GM21786 (cell line): ENCODE measurements around the gene TIMM10B.
A peak's percentile ranks its signal among the peaks of the same experiment; 100 is the strongest.

ENCODE experiments used
- ATAC-seq: cut with Tn5 transposase; IDR thresholded peaks from one replicate; pipeline ENCODE4 v1.9.1; 2021; ENCODE audit not compliant: unreplicated experiment

Gene TIMM10B

GRCh38 chr11:6481012-6481923 is at the start of gene TIMM10B, which contains the start of gene ARFIP2:
TIMM10B (plus strand) TSS chr11:6481501; CDS start chr11:6481517, 16 bp downstream.
ARFIP2 (minus strand) TSS chr11:6481331; CDS start chr11:6480421, 910 bp downstream.
- ATAC-seq: peak; percentile 99

GRCh38 chr11:6431861-6432260 is 49.4 kb upstream of the TIMM10B start:
- no peak for ATAC-seq

- ATAC-seq: no peak
Measured at GRCh38 chr11:6433998-6434660, 47.2 kb upstream of the TIMM10B start.

- ATAC-seq: no peak
Measured at GRCh38 chr11:6437423-6437822, 43.9 kb upstream of the TIMM10B start.

GRCh38 chr11:6437993-6438392 is 43.3 kb upstream of the TIMM10B start:
- no peak for ATAC-seq

- ATAC-seq: no peak
Measured at GRCh38 chr11:6438979-6439571, 42.2 kb upstream of the TIMM10B start.

- no peak for ATAC-seq
Measured at GRCh38 chr11:6440906-6441358, 40.4 kb upstream of the TIMM10B start, which contains the start of gene HPX. HPX (minus strand) TSS chr11:6440987; CDS start chr11:6440963, 24 bp downstream.

GRCh38 chr11:6442441-6442840 is 38.9 kb upstream of the TIMM10B start:
- no peak for ATAC-seq

GRCh38 chr11:6443269-6444003 is 37.9 kb upstream of the TIMM10B start:
- peak; percentile 63 for ATAC-seq

- no peak for ATAC-seq
Measured at GRCh38 chr11:6448574-6448973, 32.7 kb upstream of the TIMM10B start.

GRCh38 chr11:6452219-6452618 is 29.1 kb upstream of the TIMM10B start:
- ATAC-seq: no peak

GRCh38 chr11:6453152-6453551 is 28.1 kb upstream of the TIMM10B start:
- no peak for ATAC-seq

GRCh38 chr11:6455070-6455469 is 26.2 kb upstream of the TIMM10B start:
- no peak for ATAC-seq

GRCh38 chr11:6456361-6457073 is 24.8 kb upstream of the TIMM10B start:
- no peak for ATAC-seq

- ATAC-seq: no peak
Measured at GRCh38 chr11:6457581-6458320, 23.6 kb upstream of the TIMM10B start.

GRCh38 chr11:6458352-6459098 is 22.8 kb upstream of the TIMM10B start:
- ATAC-seq: no peak

GRCh38 chr11:6459099-6459450 is 22.2 kb upstream of the TIMM10B start:
- no peak for ATAC-seq

GRCh38 chr11:6468712-6469495 is 12.4 kb upstream of the TIMM10B start:
- peak; percentile 83 for ATAC-seq
